Memory B cell (primary cell): Measurements from ENCODE around the gene RAB40A.
"Not testable (repeated sequence)": the region's sequence is repeated elsewhere in the genome, so short reads cannot be mapped to it uniquely, and the experiment has no call there.

Experiments used
- ATAC-seq: fragments of 150-1000 bp; cut with Tn5 transposase; 2 replicates; pipeline ENCODE4 v1.10.0; 2021; ENCODE audit warnings: low read depth, mild to moderate bottlenecking, moderate library complexity
- DNase-seq, 2 donors: peaks; one replicate each; pipeline ENCODE4 v3.0.0; 2022; ENCODE audit warnings: low spot score in 2 of 2
- H3K27ac Mint-ChIP-seq: one replicate; pipeline ENCODE4 v1.8.0; 2022; ENCODE audit warnings: mild to moderate bottlenecking, moderate library complexity, mixed read lengths
- H3K27me3 Mint-ChIP-seq: one replicate; pipeline ENCODE4 v1.8.0; 2022; ENCODE audit warnings: mixed read lengths
- H3K36me3 Mint-ChIP-seq: one replicate; pipeline ENCODE4 v1.8.0; 2022; ENCODE audit warnings: mild to moderate bottlenecking, mixed read lengths
- H3K4me1 Mint-ChIP-seq: one replicate; pipeline ENCODE4 v1.8.0; 2022; ENCODE audit warnings: mixed read lengths
- H3K4me3 Mint-ChIP-seq: one replicate; pipeline ENCODE4 v1.8.0; 2022; ENCODE audit warnings: mild to moderate bottlenecking, moderate library complexity, mixed read lengths
- H3K9me3 Mint-ChIP-seq: one replicate; pipeline ENCODE4 v1.8.0; 2022; ENCODE audit warnings: mixed read lengths

Gene RAB40A

DNA sequence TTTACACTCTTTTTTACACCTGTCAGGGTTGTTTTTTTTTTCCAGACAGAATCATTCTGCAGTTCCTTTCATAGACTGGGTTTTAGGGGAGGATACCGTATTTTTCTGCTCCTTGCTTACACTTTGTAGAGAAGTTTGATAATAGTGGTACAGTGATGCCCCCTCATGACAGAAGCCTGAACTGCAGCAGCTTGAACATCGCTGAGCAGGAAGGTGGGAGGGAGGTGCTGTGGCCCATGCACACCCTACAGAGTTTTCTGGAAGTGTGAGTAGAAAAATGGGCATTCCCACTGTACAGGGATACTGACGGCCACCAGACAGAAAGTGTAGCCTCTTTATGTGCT is 54.5 kb downstream of the RAB40A start:
- DNase-seq (peak; percentile 49 to 62), ATAC-seq (peak; percentile 86)
- peaks cover 3% of the 10 kb centered on the region for H3K4me1 Mint-ChIP-seq
- peaks cover 5% of the 10 kb centered on the region for H3K27me3 Mint-ChIP-seq
- H3K36me3 Mint-ChIP-seq = no peaks in the 10 kb centered on the region
- no peaks in the 10 kb centered on the region for H3K9me3 Mint-ChIP-seq
- peak overlapping the region; percentile 59 for H3K27ac Mint-ChIP-seq
- H3K4me3 Mint-ChIP-seq = peak overlapping the region; percentile 90

DNA sequence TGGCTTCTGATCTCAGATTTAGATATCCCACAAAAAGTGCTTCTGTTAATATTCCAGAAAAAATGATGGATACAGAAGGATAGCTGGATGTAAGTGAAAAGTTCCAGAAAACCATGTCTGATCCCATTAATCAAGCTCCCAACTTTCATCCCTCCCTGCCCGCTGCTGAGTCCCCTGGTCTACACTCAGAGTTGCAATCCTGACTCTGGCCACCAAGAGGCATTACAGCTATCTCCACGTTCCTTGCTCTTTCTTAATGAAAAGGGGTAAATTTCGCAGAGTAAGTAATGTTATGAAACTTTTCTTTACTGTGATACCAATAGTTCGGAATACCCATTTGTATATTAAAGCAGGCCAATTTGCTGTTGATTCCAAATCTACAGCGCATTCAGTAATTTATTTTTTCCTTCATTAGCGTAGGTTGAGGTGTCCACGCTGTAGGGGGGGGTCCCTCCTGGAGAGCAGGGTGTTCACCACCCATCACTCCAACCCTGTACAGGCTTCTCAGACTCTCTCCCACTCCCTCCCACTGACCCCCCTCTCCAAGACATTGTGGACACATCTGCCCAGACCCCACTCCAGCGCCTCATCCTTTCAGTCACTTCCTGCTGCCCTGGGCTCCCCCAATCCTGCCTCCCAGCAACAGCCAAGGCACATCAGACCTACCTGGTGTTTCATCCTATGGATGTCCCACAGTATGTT is 55.1 kb downstream of the RAB40A start:
- H3K27ac Mint-ChIP-seq = peak overlapping the region; percentile 59
- ATAC-seq (peak; percentile 69), DNase-seq (peak in 1 of 2 donors; percentile 4)
- H3K9me3 Mint-ChIP-seq = no peaks in the 10 kb centered on the region
- peak overlapping the region; percentile 90 for H3K4me3 Mint-ChIP-seq
- peaks cover 3% of the 10 kb centered on the region for H3K4me1 Mint-ChIP-seq
- no peaks in the 10 kb centered on the region for H3K36me3 Mint-ChIP-seq
- H3K27me3 Mint-ChIP-seq = peaks cover 5% of the 10 kb centered on the region

DNA sequence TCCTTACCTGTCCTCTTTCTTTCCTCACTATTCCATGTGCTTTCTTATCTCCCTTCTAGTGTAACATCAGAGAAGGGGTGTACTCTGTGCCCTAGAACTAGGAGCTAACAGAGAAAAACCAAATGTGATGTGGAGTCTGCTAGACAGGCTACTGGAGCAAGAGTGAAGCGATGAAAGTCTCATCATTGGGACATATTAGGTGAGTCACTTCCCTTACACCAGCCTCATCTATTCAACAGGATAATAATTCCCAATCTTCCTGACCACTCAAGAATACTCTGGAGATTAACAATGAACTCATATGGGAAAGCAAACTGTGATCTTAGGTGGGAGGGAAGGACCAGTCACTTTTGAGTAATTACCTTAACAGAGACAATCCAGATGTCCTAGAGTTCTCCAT is 58.1 kb downstream of the RAB40A start:
- H3K36me3 Mint-ChIP-seq = no peaks in the 10 kb centered on the region
- no peak overlapping the region for H3K4me3 Mint-ChIP-seq
- H3K9me3 Mint-ChIP-seq = no peaks in the 10 kb centered on the region
- H3K27ac Mint-ChIP-seq = no peak overlapping the region
- no peak for ATAC-seq
- DNase-seq = no peak
- peaks cover 5% of the 10 kb centered on the region for H3K27me3 Mint-ChIP-seq
- peaks cover 3% of the 10 kb centered on the region for H3K4me1 Mint-ChIP-seq

DNA sequence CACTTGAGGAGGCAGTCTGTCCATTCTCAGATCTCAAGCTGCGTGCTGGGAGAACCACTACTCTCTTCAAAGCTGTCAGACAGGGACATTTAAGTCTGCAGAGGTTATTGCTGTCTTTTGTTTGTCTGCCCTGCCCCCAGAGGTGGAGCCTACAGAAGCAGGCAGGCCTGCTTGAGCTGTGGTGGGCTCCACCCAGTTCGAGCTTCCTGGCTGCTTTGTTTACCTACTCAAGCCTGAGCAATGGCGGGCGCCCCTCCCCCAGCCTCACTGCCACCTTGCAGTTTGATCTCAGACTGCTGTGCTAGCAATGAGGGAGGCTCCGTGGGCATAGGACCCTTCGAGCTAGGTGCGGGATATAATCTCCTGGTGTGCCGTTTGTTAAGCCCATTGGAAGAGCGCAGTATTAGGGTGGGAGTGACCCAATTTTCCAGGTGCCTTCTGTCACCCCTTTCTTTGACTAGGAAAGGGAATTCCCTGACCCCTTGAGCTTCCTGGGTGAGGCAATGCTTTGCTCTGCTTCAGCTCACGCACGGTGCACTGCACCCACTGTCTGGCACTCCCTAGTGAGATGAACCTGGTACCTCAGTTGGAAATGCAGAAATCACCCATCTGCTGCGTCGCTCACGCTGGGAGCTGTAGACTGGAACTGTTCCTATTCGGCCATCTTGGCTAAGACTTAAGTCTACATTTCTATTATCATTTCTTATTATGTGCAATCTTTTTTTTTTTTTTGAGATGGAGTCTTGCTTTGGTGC is 59.1 kb downstream of the RAB40A start:
- not testable (repeated sequence) for ATAC-seq, H3K9me3 Mint-ChIP-seq, H3K27ac Mint-ChIP-seq, H3K4me3 Mint-ChIP-seq, DNase-seq, H3K4me1 Mint-ChIP-seq, H3K27me3 Mint-ChIP-seq, H3K36me3 Mint-ChIP-seq

DNA sequence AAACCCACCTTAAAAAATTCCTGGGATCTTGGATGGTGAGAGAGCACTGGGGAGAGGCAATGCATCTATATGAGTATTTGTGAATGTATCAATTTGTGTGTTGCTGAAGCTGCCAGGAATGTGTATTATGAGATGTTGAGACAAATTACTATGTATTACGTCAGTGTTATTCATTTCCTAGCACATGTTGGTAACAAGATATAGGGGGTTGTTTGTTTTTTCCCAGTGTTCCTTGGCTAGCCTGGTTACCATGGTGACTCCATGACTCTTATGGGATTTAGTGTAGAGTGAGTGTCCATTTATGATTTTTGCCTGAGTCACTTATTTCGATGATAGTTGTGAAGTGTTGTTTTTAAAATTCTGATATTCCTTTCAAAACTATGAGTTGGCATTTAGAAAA is 65.6 kb downstream of the RAB40A start:
- no peaks in the 10 kb centered on the region for H3K27me3 Mint-ChIP-seq
- no peak for ATAC-seq
- no peak overlapping the region for H3K4me3 Mint-ChIP-seq
- H3K4me1 Mint-ChIP-seq = no peaks in the 10 kb centered on the region
- no peaks in the 10 kb centered on the region for H3K36me3 Mint-ChIP-seq
- no peak overlapping the region for H3K27ac Mint-ChIP-seq
- DNase-seq = no peak
- peaks cover 6% of the 10 kb centered on the region for H3K9me3 Mint-ChIP-seq
